ENCODE results near the gene TMEM200B.

Gene TMEM200B

DNA sequence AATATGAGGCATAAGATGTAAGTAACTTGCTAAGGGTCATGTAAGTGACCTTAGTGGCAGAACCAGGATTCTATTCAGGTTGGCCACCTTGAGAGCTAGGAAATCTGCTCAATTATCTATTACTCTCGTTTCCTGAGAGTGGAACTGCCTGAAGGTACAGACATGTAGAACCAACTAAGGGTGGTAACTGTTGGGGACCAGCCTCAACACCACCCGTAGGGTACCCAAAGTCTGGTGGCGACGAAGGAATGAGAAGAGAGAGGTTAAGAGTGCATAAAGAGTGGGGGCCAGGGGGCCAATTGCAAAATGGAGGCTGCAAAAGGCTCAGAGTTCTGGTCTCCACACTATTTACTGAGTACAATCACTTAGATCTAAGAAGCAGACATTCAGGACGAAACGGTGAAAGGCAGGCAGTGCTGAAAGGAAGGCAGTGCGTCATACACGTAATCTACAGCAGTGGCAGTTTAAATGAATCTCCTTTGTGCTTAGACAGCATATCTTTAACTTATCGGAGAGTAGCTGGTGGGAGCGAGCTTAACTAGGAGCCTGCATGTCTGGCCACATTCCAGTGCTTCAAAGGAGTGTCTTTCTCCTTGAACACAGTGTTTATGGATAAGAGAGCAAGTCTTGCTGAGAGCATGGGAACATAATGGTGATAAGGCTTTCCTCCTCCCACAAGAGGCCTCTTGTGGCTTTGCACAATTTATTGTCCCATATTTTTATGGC lies 33.0 kb upstream of the TMEM200B start (continued):
- TF ChIP-seq TCF7L2 (IDR thresholded peaks at IDR 0.05; ENCODE audit: borderline replicate concordance, low read depth, low read length) (peak; percentile 99), PBX3 (CRISPR knock-in tag; IDR thresholded peaks at IDR 0.05) (no peak), HIC1 (tag by site-specific recombination; IDR thresholded peaks at IDR 0.05) (peak; percentile 72), ZNF514 (tag by site-specific recombination; IDR thresholded peaks at IDR 0.05) (no peak), SP2 (tag by site-specific recombination; IDR thresholded peaks at IDR 0.05) (no peak), ZNF140 (tag by site-specific recombination; IDR thresholded peaks at IDR 0.05) (no peak), KLF10 (tag by site-specific recombination; IDR thresholded peaks at IDR 0.05) (no peak), GLI2 (tag by site-specific recombination; IDR thresholded peaks at IDR 0.05; ENCODE audit: borderline replicate concordance, low read depth) (no peak), KLF16 (tag by site-specific recombination; IDR thresholded peaks at IDR 0.05) (no peak), ELK4 (IDR thresholded peaks at IDR 0.05; ENCODE audit: borderline replicate concordance, low read depth, low read length) (no peak), ZNF530 (tag by site-specific recombination; IDR thresholded peaks at IDR 0.05; ENCODE audit: low read depth) (no peak), ZNF16 (tag by site-specific recombination; IDR thresholded peaks at IDR 0.05; ENCODE audit: low read depth) (no peak), FEZF1 (tag by site-specific recombination; IDR thresholded peaks at IDR 0.05) (peak; percentile 86), KLF9 (tag by site-specific recombination; IDR thresholded peaks at IDR 0.05; ENCODE audit: low read depth) (no peak), ZNF792 (tag by site-specific recombination; IDR thresholded peaks at IDR 0.05) (no peak), TSHZ1 (tag by site-specific recombination; IDR thresholded peaks at IDR 0.05; ENCODE audit: borderline replicate concordance) (no peak), ZNF664 (tag by site-specific recombination; IDR thresholded peaks at IDR 0.05) (peak; percentile 64), ZNF548 (tag by site-specific recombination; IDR thresholded peaks at IDR 0.05) (no peak), ZNF354C (tag by site-specific recombination; IDR thresholded peaks at IDR 0.05; ENCODE audit: borderline replicate concordance, low read depth) (no peak), MZF1 (tag by site-specific recombination; IDR thresholded peaks at IDR 0.05; ENCODE audit: borderline replicate concordance) (no peak), ZNF555 (tag by site-specific recombination; conservative IDR thresholded peaks at IDR 0.05) (no peak), ZNF473 (tag by site-specific recombination; IDR thresholded peaks at IDR 0.05) (no peak), GLIS2 (tag by site-specific recombination; IDR thresholded peaks at IDR 0.05) (no peak), ZNF639 (tag by site-specific recombination; IDR thresholded peaks at IDR 0.05) (no peak), ZNF214 (tag by site-specific recombination; IDR thresholded peaks at IDR 0.05; ENCODE audit: borderline replicate concordance) (no peak), ZFP41 (tag by site-specific recombination; IDR thresholded peaks at IDR 0.05; ENCODE audit: borderline replicate concordance) (no peak)
- TF ChIP-seq, protein P1, sequence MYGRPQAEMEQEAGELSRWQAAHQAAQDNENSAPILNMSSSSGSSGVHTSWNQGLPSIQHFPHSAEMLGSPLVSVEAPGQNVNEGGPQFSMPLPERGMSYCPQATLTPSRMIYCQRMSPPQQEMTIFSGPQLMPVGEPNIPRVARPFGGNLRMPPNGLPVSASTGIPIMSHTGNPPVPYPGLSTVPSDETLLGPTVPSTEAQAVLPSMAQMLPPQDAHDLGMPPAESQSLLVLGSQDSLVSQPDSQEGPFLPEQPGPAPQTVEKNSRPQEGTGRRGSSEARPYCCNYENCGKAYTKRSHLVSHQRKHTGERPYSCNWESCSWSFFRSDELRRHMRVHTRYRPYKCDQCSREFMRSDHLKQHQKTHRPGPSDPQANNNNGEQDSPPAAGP (tag by site-specific recombination; IDR thresholded peaks at IDR 0.05): no peak
- TF ChIP-seq, protein P2, sequence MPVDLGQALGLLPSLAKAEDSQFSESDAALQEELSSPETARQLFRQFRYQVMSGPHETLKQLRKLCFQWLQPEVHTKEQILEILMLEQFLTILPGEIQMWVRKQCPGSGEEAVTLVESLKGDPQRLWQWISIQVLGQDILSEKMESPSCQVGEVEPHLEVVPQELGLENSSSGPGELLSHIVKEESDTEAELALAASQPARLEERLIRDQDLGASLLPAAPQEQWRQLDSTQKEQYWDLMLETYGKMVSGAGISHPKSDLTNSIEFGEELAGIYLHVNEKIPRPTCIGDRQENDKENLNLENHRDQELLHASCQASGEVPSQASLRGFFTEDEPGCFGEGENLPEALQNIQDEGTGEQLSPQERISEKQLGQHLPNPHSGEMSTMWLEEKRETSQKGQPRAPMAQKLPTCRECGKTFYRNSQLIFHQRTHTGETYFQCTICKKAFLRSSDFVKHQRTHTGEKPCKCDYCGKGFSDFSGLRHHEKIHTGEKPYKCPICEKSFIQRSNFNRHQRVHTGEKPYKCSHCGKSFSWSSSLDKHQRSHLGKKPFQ (tag by site-specific recombination; IDR thresholded peaks at IDR 0.05): peak; percentile 88

Measured in HEK293 (cell line).